IPS DF 6.9 (cell line): ENCODE measurements around the gene PROM2.

ENCODE experiments used
- DNase-seq: peaks from one replicate; pipeline ENCODE4 v3.0.0-alpha.2; 2013; ENCODE audit warnings: low read depth, low spot score
- H3K27ac ChIP-seq: one replicate; pipeline ENCODE4 v1.5.1; 2013; ENCODE audit warnings: low read length, control low read depth
- H3K27me3 ChIP-seq: 2 replicates; pipeline ENCODE4 v1.6.1; 2013; ENCODE audit warnings: mild to moderate bottlenecking, low read length; ENCODE audit not compliant: control insufficient read depth, insufficient read depth
- H3K36me3 ChIP-seq: 2 replicates; pipeline ENCODE4 v1.6.1; 2013; ENCODE audit warnings: low read length; ENCODE audit not compliant: control insufficient read depth, insufficient read depth
- H3K4me1 ChIP-seq: 2 replicates; pipeline ENCODE4 v1.6.1; 2013; ENCODE audit warnings: low read length; ENCODE audit not compliant: control insufficient read depth, insufficient read depth
- H3K4me3 ChIP-seq: 2 replicates; pipeline ENCODE4 v1.5.1; 2013; ENCODE audit warnings: mild to moderate bottlenecking, low read length
- H3K9me3 ChIP-seq: 2 replicates; pipeline ENCODE4 v1.6.1; 2013; ENCODE audit warnings: low read length, inconsistent platforms; ENCODE audit not compliant: control insufficient read depth, insufficient read depth
- WGBS: extraction: QIAGEN DNeasy Blood & Tissue Kit; methylation state at CpG from one replicate; pipeline ENCODE4 v1.1.7; 2013; ENCODE audit warnings: mixed read lengths, missing lambda C conversion rate; ENCODE audit not compliant: insufficient read length, insufficient coverage; 5-methylcytosine and 5-hydroxymethylcytosine counted together

PROM2 gene

GRCh38 chr2:95323347-95324155 lies 49.3 kb downstream of the PROM2 start:
- peaks cover 3% of the 10 kb centered on the region; the same call in 1 of the 2 replicates for H3K4me1 ChIP-seq
- H3K27me3 ChIP-seq = no peaks in the 10 kb centered on the region
- no peak overlapping the region for H3K27ac ChIP-seq
- DNase-seq = no peak
- WGBS = no CpG with 5 or more reads among the region's 26 CpGs
- no peaks in the 10 kb centered on the region for H3K9me3 ChIP-seq
- H3K36me3 ChIP-seq = no peaks in the 10 kb centered on the region
- H3K4me3 ChIP-seq = no peak overlapping the region

DNA sequence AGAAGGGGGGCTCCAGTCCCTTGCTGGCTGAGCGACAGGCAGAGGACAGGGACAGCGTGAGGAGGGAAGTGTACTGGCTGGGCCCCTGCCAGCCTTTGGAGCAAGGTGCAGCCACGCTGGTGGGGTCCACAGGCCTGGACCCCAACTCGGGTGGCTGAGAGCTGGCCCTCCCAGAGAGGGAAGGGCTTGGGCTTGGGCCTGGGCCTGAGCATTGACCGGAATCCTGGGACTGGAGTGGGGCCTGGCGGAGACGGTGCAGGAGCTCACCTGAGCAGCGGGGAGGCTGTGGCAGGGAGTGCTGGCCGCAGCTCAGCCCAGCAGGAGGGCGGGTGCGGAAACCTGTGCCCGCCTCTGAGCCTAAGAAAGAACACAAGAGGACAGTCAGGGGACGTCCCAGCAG lies 50.8 kb downstream of the PROM2 start:
- Histone ChIP-seq H3K36me3 (no peaks in the 10 kb centered on the region), H3K27me3 (no peaks in the 10 kb centered on the region), H3K4me3 (no peak overlapping the region), H3K9me3 (no peaks in the 10 kb centered on the region), H3K4me1 (peaks cover 3% of the 10 kb centered on the region; the same call in 1 of the 2 replicates), H3K27ac (no peak overlapping the region)
- DNase-seq = no peak
- no CpG with 5 or more reads among the region's 13 CpGs for WGBS

GRCh38 chr2:95325590-95326432 lies 51.6 kb downstream of the PROM2 start:
- Histone ChIP-seq H3K4me1 (peaks cover 3% of the 10 kb centered on the region; the same call in 1 of the 2 replicates), H3K36me3 (no peaks in the 10 kb centered on the region), H3K27ac (no peak overlapping the region), H3K9me3 (no peaks in the 10 kb centered on the region), H3K27me3 (no peaks in the 10 kb centered on the region), H3K4me3 (no peak overlapping the region)
- 100% methylated on average over 7 of the region's 10 CpGs for WGBS
- no peak for DNase-seq

GRCh38 chr2:95326433-95327140 lies 52.3 kb downstream of the PROM2 start:
- no peaks in the 10 kb centered on the region for H3K27me3 ChIP-seq
- WGBS = no CpG with 5 or more reads among the region's 30 CpGs
- no peak overlapping the region for H3K27ac ChIP-seq
- no peaks in the 10 kb centered on the region for H3K9me3 ChIP-seq
- no peaks in the 10 kb centered on the region for H3K36me3 ChIP-seq
- H3K4me1 ChIP-seq = peaks cover 3% of the 10 kb centered on the region; the same call in 1 of the 2 replicates
- no peak overlapping the region for H3K4me3 ChIP-seq
- no peak for DNase-seq

GRCh38 chr2:95327861-95328260 lies 53.6 kb downstream of the PROM2 start:
- no peak for DNase-seq
- H3K36me3 ChIP-seq = no peaks in the 10 kb centered on the region
- no peak overlapping the region for H3K4me3 ChIP-seq
- WGBS = no CpG with 5 or more reads among the region's 7 CpGs
- no peak overlapping the region for H3K27ac ChIP-seq
- peaks cover 3% of the 10 kb centered on the region; the same call in 1 of the 2 replicates for H3K4me1 ChIP-seq
- H3K27me3 ChIP-seq = no peaks in the 10 kb centered on the region
- no peaks in the 10 kb centered on the region for H3K9me3 ChIP-seq

DNA sequence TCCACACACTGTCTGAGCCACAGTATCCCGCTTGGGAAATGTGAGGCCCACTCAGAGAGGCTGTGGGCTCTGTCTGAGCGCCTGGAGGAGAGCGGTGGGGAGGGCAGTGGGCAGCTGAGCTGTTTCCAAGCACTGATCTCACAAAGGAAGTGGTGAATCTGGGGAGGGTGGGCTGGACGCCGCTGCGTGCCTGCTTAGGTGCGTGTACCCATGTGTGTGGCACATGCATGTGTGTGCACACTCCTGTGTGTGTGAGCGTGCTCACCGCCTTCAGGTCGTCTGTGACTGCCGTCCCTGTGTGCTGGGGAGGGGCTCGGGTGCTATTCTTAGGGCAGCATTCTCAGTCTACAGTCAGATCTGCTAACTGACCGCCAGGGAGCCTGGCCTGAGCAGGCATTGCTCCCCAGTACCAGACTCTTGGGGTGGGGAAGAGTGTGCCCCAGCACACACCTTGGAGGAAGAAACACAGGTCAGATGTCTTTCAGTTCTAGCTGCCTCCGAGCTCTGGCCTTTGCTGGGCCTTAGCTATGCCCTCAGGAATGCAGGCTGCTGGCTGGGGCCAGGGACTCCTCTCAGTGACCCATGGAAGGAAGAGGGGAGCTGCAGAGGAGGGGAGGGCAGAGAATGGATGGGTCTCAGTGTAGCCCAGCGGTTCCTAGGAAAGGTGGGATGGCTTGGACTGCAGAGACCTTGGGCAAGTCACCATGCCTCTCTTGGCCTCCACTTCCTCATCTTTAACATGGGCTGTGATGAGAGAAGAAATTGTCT lies 54.3 kb downstream of the PROM2 start:
- Histone ChIP-seq H3K9me3 (no peaks in the 10 kb centered on the region), H3K4me3 (no peak overlapping the region), H3K4me1 (peaks cover 3% of the 10 kb centered on the region; the same call in 1 of the 2 replicates), H3K27me3 (no peaks in the 10 kb centered on the region), H3K36me3 (no peaks in the 10 kb centered on the region), H3K27ac (no peak overlapping the region)
- no CpG with 5 or more reads among the region's 15 CpGs for WGBS
- DNase-seq = no peak

GRCh38 chr2:95329401-95329800 lies 55.2 kb downstream of the PROM2 start:
- no CpG with 5 or more reads among the region's 14 CpGs for WGBS
- Histone ChIP-seq H3K36me3 (no peaks in the 10 kb centered on the region), H3K4me1 (peaks cover 3% of the 10 kb centered on the region; the same call in 1 of the 2 replicates), H3K27ac (no peak overlapping the region), H3K9me3 (no peaks in the 10 kb centered on the region), H3K27me3 (no peaks in the 10 kb centered on the region), H3K4me3 (no peak overlapping the region)
- DNase-seq = no peak

DNA sequence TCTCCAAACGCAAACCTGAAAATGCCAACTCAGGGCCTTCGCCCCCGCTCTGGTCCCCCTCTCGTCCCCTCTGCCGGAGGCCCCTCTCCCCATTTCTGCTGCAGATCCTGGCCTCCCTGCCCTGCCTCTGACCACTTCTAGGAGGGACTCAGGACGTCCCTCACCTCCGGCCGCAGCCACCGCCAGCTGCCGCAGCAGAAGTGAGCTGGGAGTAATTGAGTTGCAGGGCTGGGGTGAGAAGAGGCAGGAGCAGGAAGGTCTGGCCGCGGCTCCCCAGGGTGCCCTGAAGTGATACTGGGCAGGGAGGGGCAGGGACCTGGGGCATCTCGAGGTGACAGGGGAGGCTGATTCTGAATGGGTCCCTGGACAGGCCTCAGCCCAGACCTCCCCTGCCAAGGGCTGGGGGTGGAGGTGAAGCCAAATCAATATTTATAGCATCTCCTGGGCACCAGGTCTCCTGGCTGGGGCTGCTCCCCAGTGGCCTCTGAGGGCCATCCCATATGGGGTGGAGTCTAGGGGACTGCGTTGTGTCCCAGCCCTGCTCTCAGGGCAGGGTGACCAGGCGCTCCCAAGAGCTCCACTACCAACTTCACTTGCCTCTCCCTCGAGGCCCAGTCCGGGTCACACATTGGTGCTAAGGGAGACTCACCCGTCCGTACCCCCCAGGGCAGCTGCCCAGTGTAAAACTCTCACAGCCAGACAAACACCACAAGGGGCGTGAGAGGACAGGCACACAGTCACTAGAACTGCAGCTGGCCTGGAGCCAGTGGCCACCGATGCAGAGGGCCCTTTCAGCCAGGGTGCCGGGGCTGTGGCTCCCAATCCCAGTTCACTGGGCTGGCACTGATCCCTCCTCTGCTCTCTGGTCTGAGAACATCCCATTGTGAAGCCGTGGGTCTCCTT lies 55.9 kb downstream of the PROM2 start:
- no peak overlapping the region for H3K27ac ChIP-seq
- no peak overlapping the region for H3K4me3 ChIP-seq
- WGBS = no CpG with 5 or more reads among the region's 23 CpGs
- H3K27me3 ChIP-seq = no peaks in the 10 kb centered on the region
- DNase-seq = no peak
- H3K9me3 ChIP-seq = no peaks in the 10 kb centered on the region
- H3K4me1 ChIP-seq = peaks cover 3% of the 10 kb centered on the region; the same call in 1 of the 2 replicates
- no peaks in the 10 kb centered on the region for H3K36me3 ChIP-seq

GRCh38 chr2:95330794-95331338 lies 56.6 kb downstream of the PROM2 start:
- DNase-seq = no peak
- Histone ChIP-seq H3K27ac (no peak overlapping the region), H3K27me3 (no peaks in the 10 kb centered on the region), H3K4me1 (peaks cover 3% of the 10 kb centered on the region; the same call in 1 of the 2 replicates), H3K9me3 (no peaks in the 10 kb centered on the region), H3K36me3 (no peaks in the 10 kb centered on the region), H3K4me3 (no peak overlapping the region)
- no CpG with 5 or more reads among the region's 11 CpGs for WGBS
